H1 (cell line): Measurements from ENCODE around the gene CCDC9B. TPM values are rescaled to one million over a fixed set of nuclear protein-coding genes. Genes with fewer than 3 reads are reported as not detected.

Source experiments
- CTCF ChIA-PET: fragments of 300-600 bp; sonication (Branson Sonifier 250); formaldehyde crosslinking; loops from one replicate; lab custom pipeline; 2021; ENCODE audit not compliant: partially characterized antibody; lab: Charles Lee
- POLR2A ChIA-PET: fragments of 300-600 bp; sonication (Branson Sonifier 250); formaldehyde crosslinking; loops from one replicate; lab custom pipeline; 2021; ENCODE audit warnings: inconsistent platforms; ENCODE audit not compliant: partially characterized antibody; lab: Charles Lee
- DNase-seq, 2 experiments: peaks; one replicate each; pipeline versions ENCODE4 v3.0.0 to v3.0.0-alpha.2; 2010 to 2022; ENCODE audit warnings: low spot score in 2 of 2, low read depth in 1 of 2, mixed read lengths in 1 of 2
- FAIRE-seq: peaks from 2 replicates; lab custom pipeline; 2011; peaks lifted over from hg19 to GRCh38; lab: Jason Lieb, UNC
- H2AFZ ChIP-seq: 2 replicates; pipeline ENCODE4 v1.8.1; 2012; ENCODE audit warnings: low read length, inconsistent platforms
- H2AK5ac ChIP-seq: 2 replicates; pipeline ENCODE4 v1.6.1; 2013; ENCODE audit warnings: low read depth, low read length
- H2BK120ac ChIP-seq: replicated peaks from 2 replicates; pipeline ENCODE3; 2013; ENCODE audit warnings: low read depth, low read length, inconsistent platforms
- H2BK12ac ChIP-seq: 2 replicates; pipeline ENCODE4 v1.6.1; 2013; ENCODE audit warnings: low read depth, low read length
- H2BK15ac ChIP-seq: 2 replicates; pipeline ENCODE4 v1.6.1; 2013; ENCODE audit warnings: low read length
- H2BK20ac ChIP-seq: 2 replicates; pipeline ENCODE4 v1.6.1; 2013; ENCODE audit warnings: low read length
- H2BK5ac ChIP-seq: 2 replicates; pipeline ENCODE4 v1.6.1; 2013; ENCODE audit warnings: low read depth, low read length
- H3K14ac ChIP-seq: 2 replicates; pipeline ENCODE4 v1.6.1; 2013; ENCODE audit warnings: inconsistent platforms; ENCODE audit not compliant: insufficient read length
- H3K18ac ChIP-seq: 2 replicates; pipeline ENCODE4 v1.6.1; 2013; ENCODE audit warnings: low read length; ENCODE audit errors: extremely low read depth
- H3K23ac ChIP-seq: 2 replicates; pipeline ENCODE4 v1.6.1; 2013; ENCODE audit warnings: inconsistent platforms; ENCODE audit not compliant: insufficient read length
- H3K23me2 ChIP-seq: 2 replicates; pipeline ENCODE4 v1.6.1; 2013; ENCODE audit warnings: low read depth, low read length
- H3K27ac ChIP-seq: 2 replicates; pipeline ENCODE4 v1.6.1; 2011; ENCODE audit warnings: low read depth, low read length, inconsistent platforms
- H3K27me3 ChIP-seq, 4 experiments: replicated peaks in 1 of 4; 1 replicate in 1 of 4; 2 replicates in 3 of 4; pipeline versions ENCODE4 v1.6.1 to v1.8.1; 2011 to 2013; ENCODE audit warnings: low read length in 3 of 4, mild to moderate bottlenecking in 3 of 4, inconsistent platforms in 2 of 4, mixed read lengths in 2 of 4, moderate library complexity in 1 of 4; ENCODE audit not compliant: control insufficient read depth in 3 of 4, insufficient read depth in 3 of 4; ENCODE audit errors: extremely low read depth in 1 of 4
- H3K36me3 ChIP-seq, 4 experiments: 2 replicates each; pipeline versions ENCODE4 v1.6.1 to v1.8.1; 2011 to 2013; ENCODE audit warnings: mild to moderate bottlenecking in 4 of 4, low read length in 3 of 4, moderate library complexity in 2 of 4, control low read depth in 1 of 4, inconsistent platforms in 1 of 4; ENCODE audit not compliant: insufficient read depth in 4 of 4, control insufficient read depth in 2 of 4
- H3K4ac ChIP-seq: replicated peaks from 2 replicates; pipeline ENCODE3; 2013; ENCODE audit warnings: low read length, low read depth, mixed read lengths, inconsistent platforms; ENCODE audit not compliant: insufficient read length
- H3K4me1 ChIP-seq, 4 experiments: replicated peaks in 1 of 4; 1 replicate in 1 of 4; 2 replicates in 3 of 4; pipeline versions ENCODE4 v1.6.1 to v1.8.1; 2011 to 2013; ENCODE audit warnings: low read length in 3 of 4, inconsistent platforms in 2 of 4, mixed read lengths in 1 of 4; ENCODE audit not compliant: insufficient read depth in 4 of 4, control insufficient read depth in 3 of 4
- H3K4me2 ChIP-seq, 2 experiments: 2 replicates each; pipeline versions ENCODE4 v1.6.1 to v1.8.1; 2011 to 2013; ENCODE audit warnings: low read depth in 2 of 2, low read length in 2 of 2, control low read depth in 1 of 2, inconsistent platforms in 1 of 2, mild to moderate bottlenecking in 1 of 2; ENCODE audit not compliant: insufficient read depth in 1 of 2
- H3K4me3 ChIP-seq, 4 experiments: fragments of 200-600, 300-600 bp in 1 of 4; sonication (generic), shearing (Covaris generic), sonication (Bioruptor Twin) in 1 of 4; 2 replicates each; pipeline versions ENCODE4 v1.5.1 to v1.8.1; 2011 to 2016; ENCODE audit warnings: low read length in 4 of 4, low read depth in 3 of 4, control low read depth in 2 of 4, inconsistent platforms in 2 of 4, mild to moderate bottlenecking in 2 of 4, mixed read lengths in 1 of 4, moderate library complexity in 1 of 4; ENCODE audit not compliant: insufficient read depth in 2 of 4; ENCODE audit errors: extremely low read depth in 1 of 4
- H3K56ac ChIP-seq: replicated peaks from 2 replicates; pipeline ENCODE3; 2013; ENCODE audit warnings: low read depth, mild to moderate bottlenecking, mixed read lengths, low read length, inconsistent platforms; ENCODE audit not compliant: insufficient read length
- H3K79me1 ChIP-seq: 2 replicates; pipeline ENCODE4 v1.6.1; 2013; ENCODE audit warnings: low read depth, low read length, control low read depth
- H3K79me2 ChIP-seq, 2 experiments: 2 replicates each; pipeline versions ENCODE4 v1.6.1 to v1.8.1; 2012 to 2013; ENCODE audit warnings: low read length in 2 of 2, mild to moderate bottlenecking in 2 of 2, inconsistent platforms in 1 of 2; ENCODE audit not compliant: insufficient read depth in 2 of 2, control insufficient read depth in 1 of 2
- H3K9ac ChIP-seq, 4 experiments: replicated peaks in 1 of 4; 1 replicate in 1 of 4; 2 replicates in 3 of 4; pipeline versions ENCODE4 v1.6.1 to v1.8.1; 2011 to 2013; ENCODE audit warnings: low read depth in 3 of 4, low read length in 3 of 4, control low read depth in 2 of 4, mild to moderate bottlenecking in 2 of 4, moderate library complexity in 2 of 4, inconsistent platforms in 1 of 4; ENCODE audit errors: extremely low read depth in 1 of 4
- H3K9me3 ChIP-seq, 2 experiments: 2 replicates each; pipeline versions ENCODE4 v1.6.1 to v1.8.1; 2012 to 2013; ENCODE audit warnings: mild to moderate bottlenecking in 2 of 2, moderate library complexity in 2 of 2, control low read depth in 1 of 2, inconsistent platforms in 1 of 2, low read depth in 1 of 2, low read length in 1 of 2, mixed read lengths in 1 of 2; ENCODE audit not compliant: insufficient read depth in 2 of 2
- H4K20me1 ChIP-seq, 2 experiments: replicated peaks in 1 of 2; 2 replicates each; pipeline versions ENCODE3 to v1.8.1; 2011 to 2013; ENCODE audit warnings: inconsistent platforms in 2 of 2, low read length in 2 of 2, mild to moderate bottlenecking in 1 of 2; ENCODE audit not compliant: insufficient read depth in 2 of 2, control insufficient read depth in 1 of 2
- H4K5ac ChIP-seq: 2 replicates; pipeline ENCODE4 v1.6.1; 2013; ENCODE audit warnings: low read length, low read depth, mixed read lengths, inconsistent platforms; ENCODE audit not compliant: insufficient read length
- H4K8ac ChIP-seq: 2 replicates; pipeline ENCODE4 v1.8.0; 2013; ENCODE audit warnings: mild to moderate bottlenecking, moderate library complexity, low read length, inconsistent platforms; ENCODE audit not compliant: insufficient read depth; ENCODE audit errors: extremely low read depth
- H4K91ac ChIP-seq: replicated peaks from 2 replicates; pipeline ENCODE3; 2013; ENCODE audit warnings: low read length, mixed read lengths, inconsistent platforms; ENCODE audit not compliant: insufficient read length
- CBX5 ChIP-seq: fragments of 300-800, 300-1000 bp; sonication (generic); IDR thresholded peaks from 2 replicates; pipeline ENCODE4 v1.7.1; 2016; ENCODE audit warnings: antibody characterized with exemption, low read length, low read depth
- CHD1 ChIP-seq: IDR thresholded peaks from 2 replicates; pipeline ENCODE4 v1.6.1; 2012; ENCODE audit warnings: low read depth, low read length, improper control_type of control experiment
- EGR1 ChIP-seq: IDR thresholded peaks from 2 replicates; pipeline ENCODE4 v1.6.1; 2011; ENCODE audit warnings: low read depth, low read length, borderline replicate concordance
- GTF2F1 ChIP-seq: IDR thresholded peaks from 2 replicates; pipeline ENCODE4 v1.6.1; 2012; ENCODE audit warnings: low read depth, low read length, improper control_type of control experiment, borderline replicate concordance
- JUND ChIP-seq: IDR thresholded peaks from 2 replicates; pipeline ENCODE4 v1.6.1; 2011; ENCODE audit warnings: mild to moderate bottlenecking, improper control_type of control experiment, low read length
- KDM4A ChIP-seq: IDR thresholded peaks from one replicate; pipeline ENCODE4 v1.7.1; 2012; ENCODE audit warnings: low read depth, mild to moderate bottlenecking, moderate library complexity, low read length, inconsistent platforms; ENCODE audit not compliant: severe bottlenecking
- NRF1 ChIP-seq: IDR thresholded peaks from 2 replicates; pipeline ENCODE4 v1.6.1; 2011; ENCODE audit warnings: mild to moderate bottlenecking, low read depth, low read length, improper control_type of control experiment
- TAF1 ChIP-seq: IDR thresholded peaks from 2 replicates; pipeline ENCODE4 v1.6.1; 2011; ENCODE audit warnings: mild to moderate bottlenecking, low read depth, low read length
- TAF7 ChIP-seq: optimal IDR thresholded peaks from 2 replicates; pipeline ENCODE3; 2011; ENCODE audit warnings: low read depth, mild to moderate bottlenecking, inconsistent platforms, low read length, moderate library complexity, borderline replicate concordance
- YY1 ChIP-seq: IDR thresholded peaks from 2 replicates; pipeline ENCODE4 v1.6.1; 2011; ENCODE audit warnings: low read depth, mild to moderate bottlenecking, low read length
- WGBS, 2 experiments: shearing (Covaris generic) in 1 of 2; methylation state at CpG; one replicate each; pipeline versions ENCODE4 v1.1.6 to v1.1.7; 2013 to 2015; ENCODE audit warnings: low lambda C conversion rate in 2 of 2, mixed read lengths in 2 of 2, inconsistent platforms in 1 of 2, low coverage in 1 of 2, missing lambda C conversion rate in 1 of 2; ENCODE audit not compliant: insufficient replicate concordance in 2 of 2, insufficient coverage in 1 of 2, insufficient read length in 1 of 2; ENCODE audit errors: extremely low coverage in 1 of 2, missing lambda C conversion rate in 1 of 2; 5-methylcytosine and 5-hydroxymethylcytosine counted together
- polyA plus RNA-seq, 7 experiments: library from polyadenylated mRNA; depleted of rRNA in 3 of 7; stranded (reverse) in 5 of 7; unstranded in 2 of 7; fragments of >200 nt in 5 of 7; fragments of 200-250 nt in 2 of 7; gene quantifications; 1 replicate in 5 of 7; 2 replicates in 1 of 7; 4 replicates in 1 of 7; pipeline versions ENCODE4 v1.2.1 to v1.2.3, GENCODE V29; 2011 to 2013; ENCODE audit warnings: missing spikeins in 2 of 7, mixed read lengths in 2 of 7
- total RNA-seq: library from RNA; stranded (reverse); fragmentation: NEBNext Ultra II Directional; extraction: Animal tissue kit (Norgen Biotek cat#: 25700); gene quantifications from 2 replicates; pipeline ENCODE4 v1.2.1, GENCODE V29; 2021
- TF ChIP-seq, protein P1 (sequence below): IDR thresholded peaks from 2 replicates; pipeline ENCODE4 v1.6.1; 2011; ENCODE audit warnings: low read depth, mild to moderate bottlenecking, low read length; ENCODE audit not compliant: insufficient read depth

Gene CCDC9B
- total and polyA plus RNA-seq, 2 of the 8 experiments (the other 6 are each of a cell fraction or from before 2014, with no cell fraction given) = 0.45 to 0.78 TPM

DNA sequence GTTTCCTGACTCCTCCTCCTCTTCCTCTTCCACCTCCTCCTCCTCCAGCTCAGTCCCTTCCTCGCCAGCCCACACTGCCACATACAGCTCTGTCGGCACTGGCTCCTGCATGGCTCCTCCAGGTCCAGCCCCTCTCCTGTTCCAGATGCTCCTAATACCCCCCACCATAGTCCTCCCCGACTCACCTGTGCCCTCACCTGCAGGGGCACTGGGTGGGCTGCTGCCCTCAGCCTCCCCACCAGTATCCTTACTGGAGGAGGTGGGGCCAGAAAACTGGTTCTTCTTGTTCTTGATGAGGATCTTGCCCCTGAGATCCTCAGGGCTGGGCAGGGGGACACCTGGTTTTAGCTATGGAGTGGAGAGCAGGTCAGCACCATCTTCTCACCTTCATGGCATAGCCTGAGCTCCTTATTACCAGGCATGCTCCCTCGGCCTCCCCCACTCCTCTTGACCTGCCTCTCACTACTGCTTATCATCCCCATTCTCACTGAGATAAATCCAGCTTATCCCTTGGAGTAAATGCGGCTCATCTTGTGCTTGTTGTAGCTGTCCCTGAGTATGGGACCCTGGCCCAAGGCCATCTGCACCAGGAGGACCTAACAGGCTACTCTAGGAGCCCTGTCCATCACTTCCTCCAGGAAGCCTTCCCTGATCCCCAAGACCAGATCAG lies 44.0 kb downstream of the CCDC9B start:
- no peaks in the 10 kb centered on the region for H3K79me1 ChIP-seq
- H3K56ac ChIP-seq = no peak overlapping the region
- H2BK15ac ChIP-seq = 0 out of 2 replicates have a peak overlapping the region, but pooled peaks have one; percentile 29
- no peak overlapping the region for H3K4ac ChIP-seq
- H4K91ac ChIP-seq = peak overlapping the region; percentile 79
- 0 out of 2 replicates have a peak overlapping the region, but pooled peaks have one; percentile 2 for H2BK5ac ChIP-seq
- H3K36me3 ChIP-seq = no peaks in the 10 kb centered on the region
- no peak overlapping the region for H2AFZ ChIP-seq
- H3K4me2 ChIP-seq = peak overlapping the region in 1 of 2 experiments; percentile 30; a peak in 1 of 4 replicates
- FAIRE-seq (no peak), DNase-seq (no peak)
- no peak overlapping the region for H2BK20ac ChIP-seq
- peaks cover 0 to 18% (median 5%) of the 10 kb centered on the region in 4 experiments; a peak in 6 of 7 replicates for H3K4me1 ChIP-seq
- H3K27me3 ChIP-seq = peaks cover 6 to 23% (median 15%) of the 10 kb centered on the region in 4 experiments; a peak in 6 of 7 replicates
- no peak overlapping the region; the same call in 1 of the 2 replicates for H4K8ac ChIP-seq
- no peak overlapping the region for H3K23ac ChIP-seq
- H3K9me3 ChIP-seq = 0 out of 4 replicates have a peak, but pooled peaks cover 0 to 3% of the 10 kb centered on the region in 2 experiments
- no peak overlapping the region for H3K9ac ChIP-seq
- WGBS, 2 experiments = 79% methylated on average over 5 of the region's 5 CpGs; no CpG with 5 or more reads in 1 of the 2 experiments
- no peak overlapping the region for H3K14ac ChIP-seq
- ChIA-PET POLR2A (interaction anchor here (0.7 to 1.6 kb wide), 4 partner anchors 13 to 57 kb away, joined by 3 to 5 read pairs (median 4); partner anchors contain the start of gene ANKRD63), CTCF (interaction anchor here (0.7 to 16.2 kb wide), 6 partner anchors 11 to 192 kb away, joined by 3 to 518 read pairs (median 106); partner anchors contain the start of genes ANKRD63, CCDC9B, INAFM2 and PLCB2)
- peak overlapping the region; percentile 17; the same call in 1 of the 2 replicates for H2BK12ac ChIP-seq
- H3K4me3 ChIP-seq = no peak overlapping the region
- no peak overlapping the region for H2AK5ac ChIP-seq
- H3K18ac ChIP-seq = no peak overlapping the region; the same call in 1 of the 2 replicates
- H4K5ac ChIP-seq = no peak overlapping the region
- no peaks in the 10 kb centered on the region for H3K23me2 ChIP-seq
- H4K20me1 ChIP-seq = peaks cover 0 to 1% of the 10 kb centered on the region in 2 experiments
- H2BK120ac ChIP-seq = no peak overlapping the region
- H3K27ac ChIP-seq = no peak overlapping the region
- H3K79me2 ChIP-seq = no peaks in the 10 kb centered on the region
- TF ChIP-seq JUND = no peak
- no peak for TF ChIP-seq YY1
- TF ChIP-seq EGR1 = no peak
- no peak for TF ChIP-seq KDM4A
- no peak for TF ChIP-seq GTF2F1
- no peak for TF ChIP-seq CHD1
- TF ChIP-seq TAF1 = no peak
- TF ChIP-seq, protein P1, sequence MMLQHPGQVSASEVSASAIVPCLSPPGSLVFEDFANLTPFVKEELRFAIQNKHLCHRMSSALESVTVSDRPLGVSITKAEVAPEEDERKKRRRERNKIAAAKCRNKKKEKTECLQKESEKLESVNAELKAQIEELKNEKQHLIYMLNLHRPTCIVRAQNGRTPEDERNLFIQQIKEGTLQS = no peak
- TF ChIP-seq TAF7 = no peak
- no peak for TF ChIP-seq NRF1
- no peak for TF ChIP-seq CBX5
